GM19324 (cell line): ENCODE measurements around the gene DUSP10.

Source experiments
- ATAC-seq: cut with Tn5 transposase; IDR thresholded peaks from one replicate; pipeline ENCODE4 v1.9.1; 2021; ENCODE audit warnings: mild to moderate bottlenecking, moderate library complexity; ENCODE audit not compliant: unreplicated experiment, low FRiP score

DUSP10 gene

DNA sequence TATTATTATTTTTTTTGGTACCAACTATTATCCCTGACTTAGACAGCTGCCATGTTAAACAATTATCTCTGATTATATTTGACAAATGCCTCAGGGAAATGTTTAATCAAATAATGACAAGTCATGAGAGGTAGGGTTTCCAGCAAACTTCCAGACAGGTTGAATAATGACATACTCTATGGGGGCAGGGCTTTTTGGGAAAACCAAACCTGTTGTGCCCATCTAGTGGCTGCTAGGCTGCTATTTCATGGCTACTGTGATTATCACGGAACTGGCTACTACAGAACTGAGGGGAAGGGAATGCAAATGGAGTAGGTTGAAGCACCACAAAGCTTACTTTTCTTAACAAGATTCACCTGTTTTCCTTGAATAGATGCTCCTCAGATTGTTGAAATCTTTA, 77.6 kb downstream of the DUSP10 start:
- ATAC-seq = no peak

DNA sequence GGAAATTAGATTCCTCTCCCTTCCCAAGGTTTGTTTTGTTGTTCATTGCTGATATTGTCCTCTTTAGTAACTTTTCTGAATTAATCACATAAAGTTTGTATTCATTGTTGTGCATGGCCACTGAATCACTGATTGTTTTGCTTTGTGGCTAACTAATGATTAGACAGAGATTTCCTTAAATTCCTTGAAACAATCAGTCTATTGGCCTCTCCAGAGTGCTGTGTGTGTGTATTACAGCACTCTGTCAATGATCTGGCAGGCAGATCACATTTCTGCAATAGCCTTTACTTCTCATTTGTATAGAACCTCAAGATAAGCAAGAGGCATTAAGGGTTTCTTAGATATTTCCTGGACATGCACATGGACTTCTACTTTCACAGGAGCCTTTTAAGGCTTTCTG, 78.6 kb downstream of the DUSP10 start:
- no peak for ATAC-seq

DNA sequence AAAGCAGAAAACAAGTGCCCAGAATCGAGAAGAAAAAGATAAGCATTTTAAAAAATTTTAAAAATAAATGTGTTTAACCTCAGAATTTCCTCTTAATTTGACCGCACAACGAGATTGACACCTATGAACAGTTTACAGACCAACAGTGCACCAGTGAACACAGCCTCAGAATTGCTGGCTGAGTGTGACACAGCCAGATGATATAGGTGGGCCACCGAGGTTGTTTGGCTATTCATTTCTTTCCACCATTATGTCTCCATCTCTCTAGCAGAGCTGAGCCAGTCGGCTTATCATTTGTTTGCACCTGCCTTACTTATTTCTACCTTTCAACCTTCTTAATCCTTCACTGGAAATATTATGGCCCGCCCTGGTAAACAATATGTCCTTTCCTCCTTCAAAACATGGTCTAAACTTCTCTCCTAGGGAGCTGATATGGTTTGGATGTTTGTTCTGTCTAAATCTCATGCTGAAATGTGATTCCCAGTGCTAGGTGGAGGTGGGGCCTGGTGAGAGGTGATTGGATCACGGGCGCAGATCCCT, 86.1 kb downstream of the DUSP10 start:
- no peak for ATAC-seq
